CD4-positive, alpha-beta T cell treated with Interleukin-1 beta for 1 hour (primary cell): ENCODE data around the gene PLD1.
"Not testable (repeated sequence)": the region's sequence is repeated elsewhere in the genome, so short reads cannot be mapped to it uniquely, and the experiment has no call there.

Source experiments
- DNase-seq, 2 donors: peaks; one replicate each; pipeline ENCODE4 v3.0.0-alpha.2; 2020 to 2022

PLD1 gene, protein sequence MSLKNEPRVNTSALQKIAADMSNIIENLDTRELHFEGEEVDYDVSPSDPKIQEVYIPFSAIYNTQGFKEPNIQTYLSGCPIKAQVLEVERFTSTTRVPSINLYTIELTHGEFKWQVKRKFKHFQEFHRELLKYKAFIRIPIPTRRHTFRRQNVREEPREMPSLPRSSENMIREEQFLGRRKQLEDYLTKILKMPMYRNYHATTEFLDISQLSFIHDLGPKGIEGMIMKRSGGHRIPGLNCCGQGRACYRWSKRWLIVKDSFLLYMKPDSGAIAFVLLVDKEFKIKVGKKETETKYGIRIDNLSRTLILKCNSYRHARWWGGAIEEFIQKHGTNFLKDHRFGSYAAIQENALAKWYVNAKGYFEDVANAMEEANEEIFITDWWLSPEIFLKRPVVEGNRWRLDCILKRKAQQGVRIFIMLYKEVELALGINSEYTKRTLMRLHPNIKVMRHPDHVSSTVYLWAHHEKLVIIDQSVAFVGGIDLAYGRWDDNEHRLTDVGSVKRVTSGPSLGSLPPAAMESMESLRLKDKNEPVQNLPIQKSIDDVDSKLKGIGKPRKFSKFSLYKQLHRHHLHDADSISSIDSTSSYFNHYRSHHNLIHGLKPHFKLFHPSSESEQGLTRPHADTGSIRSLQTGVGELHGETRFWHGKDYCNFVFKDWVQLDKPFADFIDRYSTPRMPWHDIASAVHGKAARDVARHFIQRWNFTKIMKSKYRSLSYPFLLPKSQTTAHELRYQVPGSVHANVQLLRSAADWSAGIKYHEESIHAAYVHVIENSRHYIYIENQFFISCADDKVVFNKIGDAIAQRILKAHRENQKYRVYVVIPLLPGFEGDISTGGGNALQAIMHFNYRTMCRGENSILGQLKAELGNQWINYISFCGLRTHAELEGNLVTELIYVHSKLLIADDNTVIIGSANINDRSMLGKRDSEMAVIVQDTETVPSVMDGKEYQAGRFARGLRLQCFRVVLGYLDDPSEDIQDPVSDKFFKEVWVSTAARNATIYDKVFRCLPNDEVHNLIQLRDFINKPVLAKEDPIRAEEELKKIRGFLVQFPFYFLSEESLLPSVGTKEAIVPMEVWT

GRCh38 chr3:171809861-171810628, at the start of gene PLD1:
Gene PLD1, minus strand, starts transcription at chr3:171810483. Its CDS starts 72,432 bp downstream, at chr3:171738051.
- peak; percentile 38 to 58 for DNase-seq

DNA sequence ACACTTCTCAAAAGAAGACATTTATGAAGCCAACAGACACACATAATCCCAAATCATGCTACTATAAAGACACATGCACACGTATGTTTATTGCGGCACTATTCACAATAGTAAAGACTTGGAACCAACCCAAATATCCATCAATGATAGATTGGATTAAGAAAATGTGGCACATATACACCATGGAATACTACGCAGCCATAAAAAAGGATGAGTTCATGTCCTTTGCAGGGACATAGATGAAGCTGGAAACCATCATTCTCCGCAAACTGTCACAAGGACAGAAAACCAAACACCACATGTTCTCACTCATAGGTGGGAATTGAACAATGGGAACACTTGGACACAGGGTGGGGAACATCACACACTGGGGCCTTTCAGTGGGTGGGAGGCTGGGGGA, 48.5 kb upstream of the PLD1 start:
- DNase-seq: not testable (repeated sequence)

GRCh38 chr3:171854649-171855305, 44.5 kb upstream of the PLD1 start:
- DNase-seq: no peak

GRCh38 chr3:171851660-171852058, 41.4 kb upstream of the PLD1 start:
- DNase-seq: no peak

DNA sequence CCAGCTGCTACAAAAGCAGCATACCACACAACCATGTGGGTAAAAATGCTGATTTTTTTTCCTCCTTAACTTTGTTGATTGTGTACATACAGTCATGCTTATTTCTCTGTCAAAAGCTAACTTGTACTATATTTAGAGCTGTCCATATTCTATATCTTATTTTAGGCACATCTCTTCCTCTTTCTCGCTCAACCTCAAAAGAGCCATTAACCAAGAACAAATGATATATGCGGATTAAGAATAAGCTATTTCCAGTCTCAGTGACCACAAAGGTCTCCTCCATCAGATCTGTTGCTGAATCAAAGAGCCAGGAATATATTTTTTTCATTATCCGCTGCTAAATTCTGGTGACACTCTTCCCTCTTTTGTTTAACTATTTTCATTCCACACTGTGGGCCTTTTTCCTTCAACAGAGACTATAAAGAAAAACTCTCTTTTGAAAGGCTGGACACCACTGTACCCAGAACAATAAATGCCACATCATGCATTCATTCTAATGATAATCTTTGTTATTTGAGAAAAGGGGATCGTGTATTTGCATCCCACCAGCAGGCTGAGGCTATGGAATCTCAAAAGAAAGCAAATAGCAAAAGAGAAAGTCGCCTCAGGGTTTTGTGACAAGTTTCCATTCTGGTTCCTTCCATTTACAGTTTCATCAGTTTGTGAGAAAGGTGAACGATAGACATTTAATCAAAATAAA, 40.8 kb upstream of the PLD1 start:
- DNase-seq: no peak

DNA sequence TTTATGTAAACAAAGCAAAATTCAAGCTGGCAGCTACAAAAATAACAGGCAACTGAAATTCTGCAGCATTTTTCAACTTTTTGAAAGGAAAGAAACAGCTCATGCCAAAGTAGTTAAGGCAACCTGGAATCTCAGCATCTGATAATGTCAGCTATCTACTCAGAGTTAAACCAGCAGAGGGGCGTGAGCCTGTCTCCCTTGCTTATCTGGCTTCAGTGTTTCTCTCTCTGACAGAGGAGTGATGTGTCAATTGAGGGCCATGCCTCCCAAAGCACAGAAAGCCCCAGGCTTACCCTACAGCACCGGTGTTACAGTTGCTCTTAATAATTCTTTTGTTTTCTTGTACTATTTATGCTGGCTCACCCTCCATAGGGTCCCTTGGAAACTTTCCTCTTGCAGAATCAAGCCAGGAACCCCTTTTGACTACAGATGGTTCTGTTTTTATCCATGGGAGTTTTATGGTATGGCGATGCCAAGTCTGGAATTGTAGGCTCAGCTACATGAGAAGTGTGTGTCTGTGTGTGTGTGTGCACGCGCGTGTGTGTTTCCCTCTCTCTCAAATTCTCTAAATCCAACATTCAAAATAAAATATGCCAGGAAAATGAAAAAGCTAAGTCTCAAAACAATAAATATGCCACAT, 40.2 kb upstream of the PLD1 start:
- DNase-seq: no peak

GRCh38 chr3:171849617-171850319, 39.5 kb upstream of the PLD1 start:
- no peak for DNase-seq

- DNase-seq: no peak
These were observed 37.4 kb upstream of the PLD1 start for GRCh38 chr3:171847595-171848259.

DNA sequence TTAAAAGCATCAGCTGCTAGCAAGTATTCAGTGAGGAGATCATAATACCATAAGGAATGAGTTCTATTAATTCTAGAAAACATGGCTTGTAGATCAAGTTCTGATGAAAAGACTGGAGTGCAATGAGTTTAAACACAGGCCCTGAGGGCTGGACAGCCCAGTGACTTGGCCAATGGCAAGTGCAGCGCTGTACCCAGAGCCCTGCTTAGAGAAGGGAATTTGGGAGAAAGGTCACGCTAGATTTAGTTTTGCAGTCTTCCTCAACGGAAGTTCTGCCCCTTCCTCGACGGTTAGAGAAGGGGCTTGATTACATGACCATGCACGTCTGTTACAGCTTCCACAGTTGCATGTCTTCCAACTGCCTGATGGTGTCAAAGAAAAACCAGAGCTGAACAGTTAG, 36.9 kb upstream of the PLD1 start:
- no peak for DNase-seq

- DNase-seq: no peak
These were observed 36.3 kb upstream of the PLD1 start for GRCh38 chr3:171846597-171846996.

DNA sequence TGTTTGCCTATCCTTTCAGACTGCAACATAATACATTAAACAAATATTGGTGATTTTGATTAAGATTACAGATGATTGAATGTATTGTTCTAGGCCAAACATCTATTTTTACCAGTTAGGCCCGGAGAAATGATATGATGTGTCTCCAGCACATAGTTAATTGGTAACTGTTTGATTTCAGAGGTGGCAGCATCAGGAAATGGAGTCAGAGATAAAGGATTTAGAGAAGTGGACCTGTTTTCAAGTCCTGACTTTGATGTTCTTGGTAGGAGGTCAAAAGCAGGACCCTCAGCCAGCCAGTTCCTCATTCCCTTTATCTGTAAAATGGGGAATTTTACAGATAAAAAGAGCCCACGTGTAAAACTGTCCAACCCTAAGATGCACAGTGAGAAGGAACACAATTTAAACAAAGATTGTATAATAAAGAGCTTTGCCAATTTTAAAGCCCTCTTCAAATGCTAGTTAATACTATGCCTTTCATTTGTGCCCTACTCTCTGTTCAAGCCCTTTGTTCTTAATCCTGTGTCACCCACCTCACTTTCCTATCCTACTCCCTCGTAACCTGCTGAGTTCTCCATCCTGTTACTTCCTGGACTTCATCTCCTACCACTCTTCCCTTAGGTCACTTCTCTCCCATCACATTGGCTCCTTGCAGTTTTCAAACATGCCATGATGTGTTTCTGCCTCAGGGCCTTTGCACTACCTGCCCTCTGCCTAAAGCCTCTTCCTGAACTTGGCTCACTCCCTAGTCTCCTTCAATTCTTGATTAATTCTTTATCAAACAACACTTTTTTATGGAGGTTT, 35.4 kb upstream of the PLD1 start:
- DNase-seq: no peak

DNA sequence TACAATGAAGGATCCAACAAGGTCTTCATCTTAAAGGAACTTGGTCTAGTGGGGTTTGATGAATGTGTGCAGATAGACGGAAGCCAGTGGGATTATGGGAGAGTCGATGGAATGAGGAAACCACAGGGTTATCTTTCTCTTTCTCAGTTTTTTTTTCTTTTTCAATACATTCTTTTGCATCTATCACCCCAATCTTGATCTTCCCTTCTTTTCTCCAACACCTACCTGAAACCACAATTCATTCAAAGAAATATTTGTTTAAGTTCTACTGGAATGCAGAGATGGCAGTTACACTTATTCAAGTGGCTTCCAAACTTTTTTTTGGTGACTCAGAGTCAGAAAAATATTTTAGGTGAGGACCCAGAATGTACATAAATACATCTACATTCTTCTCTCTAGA, 34.6 kb upstream of the PLD1 start:
- no peak for DNase-seq

DNA sequence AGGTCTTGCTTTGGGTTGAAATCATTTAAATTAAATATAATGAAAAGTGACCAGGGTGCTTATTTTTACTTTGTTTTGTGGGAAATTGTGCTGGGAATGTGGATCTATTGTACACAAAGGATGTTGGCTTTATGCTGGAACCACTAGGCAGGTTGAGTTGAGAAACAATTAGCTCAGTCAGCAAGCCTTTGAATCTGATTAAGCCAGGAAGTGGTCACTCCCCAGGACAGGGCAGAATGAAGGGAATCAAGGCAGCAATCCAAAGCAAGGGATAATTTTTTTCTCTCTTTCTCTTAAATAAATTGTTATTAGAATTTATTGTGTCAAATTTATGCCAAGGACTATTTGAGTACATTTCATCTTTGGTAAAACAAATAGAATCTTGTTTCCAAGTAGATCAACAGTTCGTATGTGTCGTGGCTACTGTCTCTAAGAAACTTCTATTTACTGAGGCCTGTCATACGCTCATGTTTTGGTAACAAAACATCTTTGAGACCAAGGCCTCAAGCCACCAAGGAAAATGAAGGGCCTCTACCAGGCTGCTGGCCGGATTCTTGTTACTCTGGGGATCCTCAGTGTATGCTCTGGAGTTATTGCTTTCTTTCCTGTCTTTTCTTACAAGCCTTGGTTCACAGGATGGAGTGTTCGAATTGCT, 32.7 kb upstream of the PLD1 start, which contains the start of gene TMEM212:
Gene TMEM212 (plus strand): TSS at position 486 of the 655 bp plus-strand sequence. CDS start 35 bp downstream, at position 521.
- no peak for DNase-seq

DNA sequence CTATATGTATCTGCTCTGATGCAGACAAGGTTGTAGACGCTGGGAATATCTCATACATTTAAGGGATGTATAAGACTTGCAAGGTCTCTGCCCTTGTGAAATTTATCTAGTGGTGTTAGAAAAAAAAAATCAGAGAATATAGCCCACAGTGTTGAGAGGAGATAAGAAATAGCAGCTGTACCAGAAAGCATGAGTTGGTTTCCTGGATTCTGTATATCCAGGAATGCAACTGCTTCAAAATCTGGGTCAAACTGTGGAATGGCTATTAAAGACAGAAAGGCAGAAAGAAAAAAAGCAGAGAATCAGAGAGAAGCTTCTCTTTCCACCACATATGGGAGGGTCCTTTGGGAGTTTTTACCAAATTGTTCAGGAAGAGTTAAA, 31.3 kb upstream of the PLD1 start:
- no peak for DNase-seq

- no peak for DNase-seq
These were observed 30.7 kb upstream of the PLD1 start for GRCh38 chr3:171840811-171841619.

GRCh38 chr3:171840445-171840810, 30.1 kb upstream of the PLD1 start:
- no peak for DNase-seq

GRCh38 chr3:171839270-171839669, 29.0 kb upstream of the PLD1 start:
- no peak for DNase-seq
